Measurements from ENCODE around the gene COG3.

The COG3 gene

GRCh38 chr13:45546410-45546765 is 81.6 kb downstream of the COG3 start:
- H3K23ac ChIP-seq (ENCODE audit: low read length) = no peak overlapping the region
- H3K18ac ChIP-seq (ENCODE audit: low read length) = no peak overlapping the region
- no peak overlapping the region for H2BK12ac ChIP-seq (ENCODE audit: low read length)
- no peak overlapping the region for H3K27ac ChIP-seq (ENCODE audit: low read depth, low read length)
- no peaks in the 10 kb centered on the region for H3K9me3 ChIP-seq (ENCODE audit: insufficient read depth, low read depth, low read length)
- no peaks in the 10 kb centered on the region for H3K36me3 ChIP-seq (ENCODE audit: control insufficient read depth in 1 of 2, insufficient read depth in 2 of 2, low read length in 2 of 2)
- peak; percentile 66 to 90 for DNase-seq
- no peaks in the 10 kb centered on the region for H3K27me3 ChIP-seq (ENCODE audit: insufficient read depth, low read length)
- no peak overlapping the region for H4K91ac ChIP-seq (ENCODE audit: low read depth, low read length)
- no peak overlapping the region for H2BK5ac ChIP-seq (ENCODE audit: low read depth, low read length, poor library complexity)
- WGBS (ENCODE audit: extremely low coverage, insufficient coverage, insufficient read length) = no CpG with 5 or more reads among the region's 8 CpGs
- no peak overlapping the region for H2AK5ac ChIP-seq (ENCODE audit: low read length)
- peaks cover 0 to 3% of the 10 kb centered on the region in 2 experiments for H3K4me1 ChIP-seq (ENCODE audit: control insufficient read depth in 1 of 2, insufficient read depth in 2 of 2, low read length in 2 of 2)
- H2AFZ ChIP-seq (ENCODE audit: insufficient read depth, low read length, poor library complexity) = no peak overlapping the region
- H3K79me2 ChIP-seq (ENCODE audit: control insufficient read depth, insufficient read depth, low read length, poor library complexity) = no peaks in the 10 kb centered on the region
- no peak overlapping the region for H3K14ac ChIP-seq (ENCODE audit: low read length)
- no peak overlapping the region for H3K4me3 ChIP-seq (ENCODE audit: low read depth, low read length)
- no peak overlapping the region for H2BK120ac ChIP-seq (ENCODE audit: insufficient read depth, low read length, poor library complexity)
- H3K9ac ChIP-seq (ENCODE audit: low read length) = no peak overlapping the region
- H3K4ac ChIP-seq (ENCODE audit: low read depth, low read length) = no peak overlapping the region
- no peak overlapping the region for H4K12ac ChIP-seq (ENCODE audit: low read depth, low read length)
- H3K79me1 ChIP-seq (ENCODE audit: low read length) = no peaks in the 10 kb centered on the region
- H4K8ac ChIP-seq (ENCODE audit: low read depth, low read length) = no peak overlapping the region
- no peak overlapping the region for H3K4me2 ChIP-seq (ENCODE audit: low read length)

GRCh38 chr13:45548281-45548680 is 83.5 kb downstream of the COG3 start:
- no peak overlapping the region for H2BK12ac ChIP-seq (ENCODE audit: low read length)
- no peak overlapping the region for H3K14ac ChIP-seq (ENCODE audit: low read length)
- no peak overlapping the region for H3K4me3 ChIP-seq (ENCODE audit: low read depth, low read length)
- no peak overlapping the region for H4K12ac ChIP-seq (ENCODE audit: low read depth, low read length)
- H2AK5ac ChIP-seq (ENCODE audit: low read length) = no peak overlapping the region
- H4K8ac ChIP-seq (ENCODE audit: low read depth, low read length) = no peak overlapping the region
- no peaks in the 10 kb centered on the region for H3K79me1 ChIP-seq (ENCODE audit: low read length)
- H3K36me3 ChIP-seq (ENCODE audit: control insufficient read depth in 1 of 2, insufficient read depth in 2 of 2, low read length in 2 of 2) = no peaks in the 10 kb centered on the region
- no peak overlapping the region for H3K9ac ChIP-seq (ENCODE audit: low read length)
- no peak for DNase-seq
- no peaks in the 10 kb centered on the region for H3K79me2 ChIP-seq (ENCODE audit: control insufficient read depth, insufficient read depth, low read length, poor library complexity)
- H3K4ac ChIP-seq (ENCODE audit: low read depth, low read length) = no peak overlapping the region
- no peaks in the 10 kb centered on the region for H3K9me3 ChIP-seq (ENCODE audit: insufficient read depth, low read depth, low read length)
- H2BK120ac ChIP-seq (ENCODE audit: insufficient read depth, low read length, poor library complexity) = no peak overlapping the region
- peak overlapping the region; percentile 17 for H2AFZ ChIP-seq (ENCODE audit: insufficient read depth, low read length, poor library complexity)
- peaks cover 0 to 3% of the 10 kb centered on the region in 2 experiments for H3K4me1 ChIP-seq (ENCODE audit: control insufficient read depth in 1 of 2, insufficient read depth in 2 of 2, low read length in 2 of 2)
- H3K18ac ChIP-seq (ENCODE audit: low read length) = no peak overlapping the region
- WGBS (ENCODE audit: extremely low coverage, insufficient coverage, insufficient read length) = no CpG with 5 or more reads among the region's 6 CpGs
- no peaks in the 10 kb centered on the region for H3K27me3 ChIP-seq (ENCODE audit: insufficient read depth, low read length)
- no peak overlapping the region for H3K23ac ChIP-seq (ENCODE audit: low read length)
- no peak overlapping the region for H3K4me2 ChIP-seq (ENCODE audit: low read length)
- H4K91ac ChIP-seq (ENCODE audit: low read depth, low read length) = no peak overlapping the region
- no peak overlapping the region for H3K27ac ChIP-seq (ENCODE audit: low read depth, low read length)
- H2BK5ac ChIP-seq (ENCODE audit: low read depth, low read length, poor library complexity) = no peak overlapping the region

GRCh38 chr13:45554604-45555109 is 89.9 kb downstream of the COG3 start:
- no peak overlapping the region for H3K18ac ChIP-seq (ENCODE audit: low read length)
- no peak overlapping the region for H3K14ac ChIP-seq (ENCODE audit: low read length)
- no peak overlapping the region for H2BK120ac ChIP-seq (ENCODE audit: insufficient read depth, low read length, poor library complexity)
- no peak for DNase-seq
- H3K27me3 ChIP-seq (ENCODE audit: insufficient read depth, low read length) = no peaks in the 10 kb centered on the region
- WGBS (ENCODE audit: extremely low coverage, insufficient coverage, insufficient read length) = no CpG with 5 or more reads among the region's 4 CpGs
- H3K23ac ChIP-seq (ENCODE audit: low read length) = no peak overlapping the region
- no peak overlapping the region for H4K8ac ChIP-seq (ENCODE audit: low read depth, low read length)
- H3K9ac ChIP-seq (ENCODE audit: low read length) = no peak overlapping the region
- H3K4me1 ChIP-seq (ENCODE audit: control insufficient read depth in 1 of 2, insufficient read depth in 2 of 2, low read length in 2 of 2) = no peaks in the 10 kb centered on the region
- H3K79me2 ChIP-seq (ENCODE audit: control insufficient read depth, insufficient read depth, low read length, poor library complexity) = no peaks in the 10 kb centered on the region
- no peak overlapping the region for H2AFZ ChIP-seq (ENCODE audit: insufficient read depth, low read length, poor library complexity)
- no peak overlapping the region for H3K27ac ChIP-seq (ENCODE audit: low read depth, low read length)
- H3K9me3 ChIP-seq (ENCODE audit: insufficient read depth, low read depth, low read length) = peaks cover 3% of the 10 kb centered on the region
- no peak overlapping the region for H4K91ac ChIP-seq (ENCODE audit: low read depth, low read length)
- no peak overlapping the region for H2BK12ac ChIP-seq (ENCODE audit: low read length)
- no peaks in the 10 kb centered on the region for H3K36me3 ChIP-seq (ENCODE audit: control insufficient read depth in 1 of 2, insufficient read depth in 2 of 2, low read length in 2 of 2)
- H2BK5ac ChIP-seq (ENCODE audit: low read depth, low read length, poor library complexity) = no peak overlapping the region
- H3K79me1 ChIP-seq (ENCODE audit: low read length) = no peaks in the 10 kb centered on the region
- no peak overlapping the region for H2AK5ac ChIP-seq (ENCODE audit: low read length)
- H4K12ac ChIP-seq (ENCODE audit: low read depth, low read length) = no peak overlapping the region
- H3K4me3 ChIP-seq (ENCODE audit: low read depth, low read length) = no peak overlapping the region
- H3K4ac ChIP-seq (ENCODE audit: low read depth, low read length) = no peak overlapping the region
- H3K4me2 ChIP-seq (ENCODE audit: low read length) = no peak overlapping the region

GRCh38 chr13:45564133-45564776 is 99.5 kb downstream of the COG3 start:
- H3K14ac ChIP-seq (ENCODE audit: low read length) = no peak overlapping the region
- H3K4me2 ChIP-seq (ENCODE audit: low read length) = no peak overlapping the region
- no peak overlapping the region for H3K27ac ChIP-seq (ENCODE audit: low read depth, low read length)
- no CpG with 5 or more reads among the region's 3 CpGs for WGBS (ENCODE audit: extremely low coverage, insufficient coverage, insufficient read length)
- no peaks in the 10 kb centered on the region for H3K27me3 ChIP-seq (ENCODE audit: insufficient read depth, low read length)
- H3K4me1 ChIP-seq (ENCODE audit: control insufficient read depth in 1 of 2, insufficient read depth in 2 of 2, low read length in 2 of 2) = no peaks in the 10 kb centered on the region
- H3K36me3 ChIP-seq (ENCODE audit: control insufficient read depth in 1 of 2, insufficient read depth in 2 of 2, low read length in 2 of 2) = no peaks in the 10 kb centered on the region
- H3K9me3 ChIP-seq (ENCODE audit: insufficient read depth, low read depth, low read length) = peaks cover 6% of the 10 kb centered on the region
- no peak overlapping the region for H2BK12ac ChIP-seq (ENCODE audit: low read length)
- no peaks in the 10 kb centered on the region for H3K79me1 ChIP-seq (ENCODE audit: low read length)
- no peak overlapping the region for H3K4ac ChIP-seq (ENCODE audit: low read depth, low read length)
- no peaks in the 10 kb centered on the region for H3K79me2 ChIP-seq (ENCODE audit: control insufficient read depth, insufficient read depth, low read length, poor library complexity)
- no peak overlapping the region for H2BK5ac ChIP-seq (ENCODE audit: low read depth, low read length, poor library complexity)
- no peak overlapping the region for H3K9ac ChIP-seq (ENCODE audit: low read length)
- H2AK5ac ChIP-seq (ENCODE audit: low read length) = no peak overlapping the region
- H2BK120ac ChIP-seq (ENCODE audit: insufficient read depth, low read length, poor library complexity) = no peak overlapping the region
- no peak for DNase-seq
- no peak overlapping the region for H4K8ac ChIP-seq (ENCODE audit: low read depth, low read length)
- no peak overlapping the region for H3K18ac ChIP-seq (ENCODE audit: low read length)
- H3K4me3 ChIP-seq (ENCODE audit: low read depth, low read length) = no peak overlapping the region
- no peak overlapping the region for H3K23ac ChIP-seq (ENCODE audit: low read length)
- no peak overlapping the region for H4K91ac ChIP-seq (ENCODE audit: low read depth, low read length)
- H2AFZ ChIP-seq (ENCODE audit: insufficient read depth, low read length, poor library complexity) = no peak overlapping the region
- H4K12ac ChIP-seq (ENCODE audit: low read depth, low read length) = no peak overlapping the region
